Caco-2 (cell line): ENCODE results near the gene PKD1. TPM values are rescaled to one million over a fixed set of nuclear protein-coding genes. Genes with fewer than 3 reads are reported as not detected.
A peak's percentile ranks its signal among the peaks of the same experiment; 100 is the strongest.
"Not testable (repeated sequence)": the region's sequence is repeated elsewhere in the genome, so short reads cannot be mapped to it uniquely, and the experiment has no call there.

ENCODE experiments used
- Bru-seq: library from RNA; stranded (reverse); fragments of 400-500 nt; gene quantifications from one replicate; lab custom pipeline; 2021; lab: Mats Ljungman, UMichigan
- BruChase-seq, 2 experiments: library from RNA; stranded (reverse); fragments of 400-500 nt; gene quantifications; one replicate each; lab custom pipeline; 2021; lab: Mats Ljungman, UMichigan
- BruUV-seq: library from RNA; stranded (reverse); fragments of 400-500 nt; replicated peaks from 2 replicates; lab custom pipeline; 2021; lab: Mats Ljungman, UMichigan
- CTCF ChIA-PET: fragments of 300-600 bp; sonication (Branson Sonifier 250); formaldehyde crosslinking; loops from one replicate; lab custom pipeline; 2022; ENCODE audit warnings: antibody characterized with exemption; lab: Charles Lee
- POLR2A ChIA-PET: fragments of 300-600 bp; sonication (Branson Sonifier 250); formaldehyde crosslinking; loops from one replicate; lab custom pipeline; 2022; ENCODE audit warnings: antibody characterized with exemption; lab: Charles Lee
- DNase-seq, 2 experiments: peaks; one replicate each; pipeline versions ENCODE4 v3.0.0 to v3.0.0-alpha.2; 2020 to 2022
- H3K27me3 ChIP-seq: replicated peaks from 2 replicates; pipeline ENCODE4 v1.6.0; 2011; ENCODE audit warnings: low read length; ENCODE audit not compliant: control insufficient read depth, insufficient read depth
- H3K36me3 ChIP-seq: 2 replicates; pipeline ENCODE4 v1.5.1; 2011; ENCODE audit warnings: low read length; ENCODE audit not compliant: control insufficient read depth, insufficient read depth
- H3K4me1 ChIP-seq: fragments of 250-450 bp; sonication (Bioruptor Pico); 2 replicates; pipeline ENCODE4 v1.5.1; 2020; ENCODE audit warnings: mild to moderate bottlenecking
- H3K4me3 ChIP-seq: 2 replicates; pipeline ENCODE4 v1.5.1; 2011; ENCODE audit warnings: low read depth, mild to moderate bottlenecking, control low read depth, low read length
- H3K9me3 ChIP-seq: fragments of 250-450 bp; sonication (Bioruptor Pico); 2 replicates; pipeline ENCODE4 v1.5.1; 2020; ENCODE audit warnings: mild to moderate bottlenecking, moderate library complexity
- H3K27ac Mint-ChIP-seq: one replicate; pipeline ENCODE4 v1.8.0; 2022; ENCODE audit warnings: mixed read lengths; ENCODE audit not compliant: unreplicated experiment
- H3K27me3 Mint-ChIP-seq: one replicate; pipeline ENCODE4 v1.8.0; 2022; ENCODE audit warnings: mixed read lengths; ENCODE audit not compliant: insufficient read depth, unreplicated experiment
- H3K36me3 Mint-ChIP-seq: one replicate; pipeline ENCODE4 v1.8.0; 2022; ENCODE audit warnings: mild to moderate bottlenecking, mixed read lengths; ENCODE audit not compliant: insufficient read depth, unreplicated experiment
- H3K4me1 Mint-ChIP-seq: one replicate; pipeline ENCODE4 v1.8.0; 2022; ENCODE audit warnings: low read depth, mixed read lengths; ENCODE audit not compliant: unreplicated experiment
- H3K4me3 Mint-ChIP-seq: one replicate; pipeline ENCODE4 v1.8.0; 2022; ENCODE audit warnings: mild to moderate bottlenecking, moderate library complexity, mixed read lengths; ENCODE audit not compliant: unreplicated experiment
- H3K9me3 Mint-ChIP-seq: one replicate; pipeline ENCODE4 v1.8.0; 2022; ENCODE audit warnings: mixed read lengths; ENCODE audit not compliant: unreplicated experiment
- CTCF ChIP-seq, 2 experiments: fragments of 200-600 bp in 1 of 2; IDR thresholded peaks; 1 replicate in 1 of 2; 2 replicates in 1 of 2; pipeline versions ENCODE4 v1.5.1 to v1.8.0; 2011 to 2022; ENCODE audit warnings: antibody characterized with exemption in 1 of 2, control low read depth in 1 of 2, inconsistent platforms in 1 of 2, low read depth in 1 of 2, low read length in 1 of 2, mild to moderate bottlenecking in 1 of 2, moderate library complexity in 1 of 2; ENCODE audit not compliant: insufficient read depth in 1 of 2, severe bottlenecking in 1 of 2, unreplicated experiment in 1 of 2
- intact Hi-C: fragments of 100-400 bp; cut with micrococcal nuclease; formaldehyde crosslinking; loops from one replicate; pipeline ENCODE4 v1.10.0; 2022; ENCODE audit not compliant: unreplicated experiment
- long read RNA-seq: library from polyadenylated mRNA; stranded (forward); transcript quantifications from one replicate; pipeline ENCODE4 v2.0.0, GENCODE V29; 2022
- total RNA-seq: library from RNA; stranded (reverse); gene quantifications from 2 replicates; pipeline ENCODE4 v1.2.3, GENCODE V29; 2022

PKD1 gene
- 70.5 and 76.2 TPM in 2 replicates for total RNA-seq
- percentile 46 among the genes with signal in this experiment for Bru-seq, nascent RNA
- BruChase-seq, experiment 1, labeled RNA remaining after a 2-hour chase = percentile 55 among the genes with signal in this experiment
- BruChase-seq, experiment 2, labeled RNA remaining after a 6-hour chase = percentile 73 among the genes with signal in this experiment
- long read RNA-seq, partial matches to known transcripts = 4 of 25 reads
- long read RNA-seq, other reads (novel, unspliced or antisense) = 21 of 25 reads

GRCh38 chr16:2135770-2136490, at the start of gene PKD1:
Gene PKD1, minus strand, starts transcription at chr16:2135898. Its CDS starts 209 bp downstream, at chr16:2135689.
- intact Hi-C loops, H3K4me1 Mint-ChIP-seq, H3K27me3 ChIP-seq, H3K9me3 Mint-ChIP-seq, H3K36me3 ChIP-seq, H3K27me3 Mint-ChIP-seq, H3K9me3 ChIP-seq, BruUV-seq, H3K4me1 ChIP-seq: not testable (repeated sequence)
- CTCF ChIA-PET = interaction anchor here (0.7 kb wide), 1 partner anchor 19 kb away, joined by 3 read pairs; the partner anchor contains the start of gene TRAF7
- H3K4me3 Mint-ChIP-seq = peak within 1 kb of the TSS; percentile 94
- H3K4me3 ChIP-seq = peak within 1 kb of the TSS; percentile 40
- peaks cover 14% of the 10 kb centered on the region for H3K36me3 Mint-ChIP-seq
- peak within 1 kb of the TSS; percentile 73 for H3K27ac Mint-ChIP-seq
- peak; percentile 94 to 99 for DNase-seq
- POLR2A ChIA-PET = interaction anchor here (0.5 to 0.6 kb wide), 3 partner anchors 10 to 171 kb away, joined by 3 to 12 read pairs (median 5); partner anchors contain the start of genes RPS2 and TRAF7

- H3K27me3 ChIP-seq = no peaks in the 10 kb centered on the region
- no peak for TF ChIP-seq CTCF (IDR thresholded peaks at IDR 0.05; ENCODE audit: insufficient read depth in 1 of 2, low read depth in 1 of 2, low read length in 1 of 2, severe bottlenecking in 1 of 2, unreplicated experiment in 1 of 2)
- peaks cover 6% of the 10 kb centered on the region for H3K4me1 Mint-ChIP-seq
- peaks cover 14% of the 10 kb centered on the region for H3K36me3 Mint-ChIP-seq
- CTCF ChIA-PET = interaction anchor here (1.2 kb wide), 1 partner anchor 10 kb away, joined by 3 read pairs; no protein-coding TSS in a partner anchor
- intact Hi-C loops = no loop called here
- no peak overlapping the region for H3K4me3 ChIP-seq
- no peak overlapping the region for H3K4me3 Mint-ChIP-seq
- no peaks in the 10 kb centered on the region for H3K4me1 ChIP-seq
- H3K9me3 Mint-ChIP-seq = no peaks in the 10 kb centered on the region
- no peak overlapping the region for H3K27ac Mint-ChIP-seq
- no peaks in the 10 kb centered on the region for H3K9me3 ChIP-seq
- DNase-seq = no peak
- no peaks in the 10 kb centered on the region for H3K27me3 Mint-ChIP-seq
- no peaks in the 10 kb centered on the region for H3K36me3 ChIP-seq
- POLR2A ChIA-PET = no interaction called here
- no TSS peak for BruUV-seq
Observed at GRCh38 chr16:2184962-2185361, 49.3 kb upstream of the PKD1 start.

- no peaks in the 10 kb centered on the region for H3K27me3 Mint-ChIP-seq
- H3K4me1 ChIP-seq = no peaks in the 10 kb centered on the region
- ChIA-PET POLR2A (no interaction called here), CTCF (no interaction called here)
- H3K4me3 Mint-ChIP-seq = no peak overlapping the region
- H3K9me3 Mint-ChIP-seq = no peaks in the 10 kb centered on the region
- peaks cover 6% of the 10 kb centered on the region for H3K4me1 Mint-ChIP-seq
- no peaks in the 10 kb centered on the region for H3K36me3 ChIP-seq
- no peak overlapping the region for H3K4me3 ChIP-seq
- H3K27me3 ChIP-seq = no peaks in the 10 kb centered on the region
- intact Hi-C loops = no loop called here
- H3K36me3 Mint-ChIP-seq = peaks cover 14% of the 10 kb centered on the region
- no peak overlapping the region for H3K27ac Mint-ChIP-seq
- no peak for DNase-seq
- TF ChIP-seq CTCF (IDR thresholded peaks at IDR 0.05; ENCODE audit: insufficient read depth in 1 of 2, low read depth in 1 of 2, low read length in 1 of 2, severe bottlenecking in 1 of 2, unreplicated experiment in 1 of 2) = no peak
- H3K9me3 ChIP-seq = no peaks in the 10 kb centered on the region
- no TSS peak for BruUV-seq
Observed at GRCh38 chr16:2184346-2184745, 48.6 kb upstream of the PKD1 start.
